Fibroblast of lung (primary cell): ENCODE measurements around the gene PLEKHA8. TPM values are rescaled to one million over a fixed set of nuclear protein-coding genes. Genes with fewer than 3 reads are reported as not detected.

ENCODE experiments used
- DNase-seq, 2 donors: peaks; one replicate each; pipeline versions ENCODE4 v3.0.0 to v3.0.0-alpha.2; 2010; ENCODE audit warnings: low read depth in 2 of 2
- H2AFZ ChIP-seq: 2 replicates; pipeline ENCODE4 v1.5.1; 2012; ENCODE audit warnings: low read length, control low read depth, inconsistent platforms
- H3K27ac ChIP-seq: 2 replicates; pipeline ENCODE4 v1.5.1; 2011; ENCODE audit warnings: low read length, control low read depth; ENCODE audit not compliant: insufficient read depth
- H3K27me3 ChIP-seq: 2 replicates; pipeline ENCODE4 v1.5.1; 2011; ENCODE audit warnings: mild to moderate bottlenecking, low read length; ENCODE audit not compliant: control insufficient read depth, insufficient read depth
- H3K36me3 ChIP-seq: 2 replicates; pipeline ENCODE4 v1.5.1; 2011; ENCODE audit warnings: low read length; ENCODE audit not compliant: control insufficient read depth, insufficient read depth
- H3K4me1 ChIP-seq: 2 replicates; pipeline ENCODE4 v1.5.1; 2011; ENCODE audit warnings: low read length; ENCODE audit not compliant: control insufficient read depth, insufficient read depth; ENCODE audit errors: extremely low read depth
- H3K4me2 ChIP-seq: 2 replicates; pipeline ENCODE4 v1.5.1; 2011; ENCODE audit warnings: low read length, control low read depth; ENCODE audit not compliant: insufficient read depth; ENCODE audit errors: extremely low read depth
- H3K4me3 ChIP-seq, 4 experiments: fragments of 200-600 bp in 1 of 4; sonication (generic) in 1 of 4; replicated peaks in 1 of 4; 2 replicates each; pipeline ENCODE4 v1.5.1; 2011 to 2016; ENCODE audit warnings: low read length in 4 of 4, low read depth in 3 of 4, mild to moderate bottlenecking in 3 of 4, control low read depth in 2 of 4, inconsistent platforms in 1 of 4, mixed read lengths in 1 of 4; ENCODE audit not compliant: insufficient read depth in 1 of 4; ENCODE audit errors: control extremely low read depth in 1 of 4
- H3K79me2 ChIP-seq: 2 replicates; pipeline ENCODE4 v1.5.1; 2012; ENCODE audit warnings: mild to moderate bottlenecking, low read length, inconsistent platforms; ENCODE audit not compliant: control insufficient read depth, insufficient read depth
- H3K9ac ChIP-seq: 2 replicates; pipeline ENCODE4 v1.5.1; 2011; ENCODE audit warnings: mild to moderate bottlenecking, low read length, control low read depth; ENCODE audit not compliant: insufficient read depth
- H3K9me3 ChIP-seq: 2 replicates; pipeline ENCODE4 v1.5.1; 2012; ENCODE audit warnings: low read depth, low read length; ENCODE audit not compliant: control insufficient read depth, insufficient read depth
- H4K20me1 ChIP-seq: 2 replicates; pipeline ENCODE4 v1.5.1; 2011; ENCODE audit warnings: low read length; ENCODE audit not compliant: control insufficient read depth, insufficient read depth; ENCODE audit errors: extremely low read depth
- EZH2 ChIP-seq: IDR thresholded peaks from 2 replicates; pipeline ENCODE4 v1.5.1; 2012; ENCODE audit warnings: low read length, control low read depth, mild to moderate bottlenecking; ENCODE audit errors: missing control alignments
- polyA plus RNA-seq, 2 donors: library from polyadenylated mRNA; depleted of rRNA in 1 of 2; stranded (reverse) in 1 of 2; unstranded in 1 of 2; fragments of >200 nt; gene quantifications; 2 replicates each; pipeline ENCODE4 v1.2.1, GENCODE V29; 2011 to 2012; ENCODE audit warnings: missing spikeins in 1 of 2
- total RNA-seq: library from RNA; depleted of rRNA; stranded (reverse); fragments of >200 nt; gene quantifications from 2 replicates; pipeline ENCODE4 v1.2.1, GENCODE V29; 2014
- TF ChIP-seq, protein P1 (sequence below), 2 donors: IDR thresholded peaks in 1 of 2; conservative IDR thresholded peaks in 1 of 2; 1 replicate in 1 of 2; 2 replicates in 1 of 2; pipeline ENCODE4 v1.5.1; 2011 to 2012; ENCODE audit warnings: low read length in 2 of 2, control low read depth in 1 of 2, inconsistent platforms in 1 of 2, low read depth in 1 of 2, mild to moderate bottlenecking in 1 of 2

Gene PLEKHA8
- total and polyA plus RNA-seq, 2 donors (not counting 1 experiment from before 2014, with no cell fraction given) = 9.5 to 15.5 TPM

DNA sequence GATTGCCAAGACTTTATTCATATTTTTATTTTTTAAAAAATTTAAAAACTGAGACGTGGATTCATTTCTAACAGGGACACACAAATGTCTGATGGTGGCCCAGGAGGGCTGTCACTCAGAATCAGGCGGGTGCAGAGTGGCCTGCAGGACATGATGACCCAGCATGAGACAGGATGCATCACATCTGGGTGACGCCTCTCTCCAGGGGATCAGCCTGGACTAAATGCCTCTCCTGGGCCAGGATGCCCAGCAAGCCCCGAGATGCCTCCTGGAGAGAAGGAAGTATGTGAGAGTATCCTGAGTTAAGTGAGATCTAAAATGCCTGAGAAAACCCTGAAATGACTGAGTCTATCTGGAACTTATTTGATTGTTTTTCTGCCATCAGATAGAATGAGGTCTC is 89.7 kb downstream of the PLEKHA8 start:
- no peaks in the 10 kb centered on the region for H3K27me3 ChIP-seq
- TF ChIP-seq, protein P1, sequence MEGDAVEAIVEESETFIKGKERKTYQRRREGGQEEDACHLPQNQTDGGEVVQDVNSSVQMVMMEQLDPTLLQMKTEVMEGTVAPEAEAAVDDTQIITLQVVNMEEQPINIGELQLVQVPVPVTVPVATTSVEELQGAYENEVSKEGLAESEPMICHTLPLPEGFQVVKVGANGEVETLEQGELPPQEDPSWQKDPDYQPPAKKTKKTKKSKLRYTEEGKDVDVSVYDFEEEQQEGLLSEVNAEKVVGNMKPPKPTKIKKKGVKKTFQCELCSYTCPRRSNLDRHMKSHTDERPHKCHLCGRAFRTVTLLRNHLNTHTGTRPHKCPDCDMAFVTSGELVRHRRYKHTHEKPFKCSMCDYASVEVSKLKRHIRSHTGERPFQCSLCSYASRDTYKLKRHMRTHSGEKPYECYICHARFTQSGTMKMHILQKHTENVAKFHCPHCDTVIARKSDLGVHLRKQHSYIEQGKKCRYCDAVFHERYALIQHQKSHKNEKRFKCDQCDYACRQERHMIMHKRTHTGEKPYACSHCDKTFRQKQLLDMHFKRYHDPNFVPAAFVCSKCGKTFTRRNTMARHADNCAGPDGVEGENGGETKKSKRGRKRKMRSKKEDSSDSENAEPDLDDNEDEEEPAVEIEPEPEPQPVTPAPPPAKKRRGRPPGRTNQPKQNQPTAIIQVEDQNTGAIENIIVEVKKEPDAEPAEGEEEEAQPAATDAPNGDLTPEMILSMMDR (conservative IDR thresholded peaks at IDR 0.05 in 1 of 2, IDR thresholded peaks at IDR 0.05 in 1 of 2; ENCODE audit: low read depth in 1 of 2, low read length in 2 of 2) = no peak
- no peak for TF ChIP-seq EZH2

GRCh38 chr7:30119890-30120577 is 91.8 kb downstream of the PLEKHA8 start:
- no peaks in the 10 kb centered on the region for H3K4me1 ChIP-seq
- no peak overlapping the region for H3K4me3 ChIP-seq
- no peaks in the 10 kb centered on the region for H3K79me2 ChIP-seq
- H3K27me3 ChIP-seq = no peaks in the 10 kb centered on the region
- H3K9me3 ChIP-seq = peaks cover 2% of the 10 kb centered on the region
- H3K4me2 ChIP-seq = no peak overlapping the region
- no peaks in the 10 kb centered on the region for H4K20me1 ChIP-seq
- no peak for TF ChIP-seq EZH2
- TF ChIP-seq, protein P1 (conservative IDR thresholded peaks at IDR 0.05 in 1 of 2, IDR thresholded peaks at IDR 0.05 in 1 of 2; ENCODE audit: low read depth in 1 of 2, low read length in 2 of 2) = no peak
- no peak overlapping the region for H2AFZ ChIP-seq
- DNase-seq = no peak
- H3K27ac ChIP-seq = no peak overlapping the region
- H3K36me3 ChIP-seq = no peaks in the 10 kb centered on the region
- no peak overlapping the region for H3K9ac ChIP-seq

More for the DNA sequence above, 89.7 kb downstream of the PLEKHA8 start:
- no peaks in the 10 kb centered on the region for H3K4me1 ChIP-seq
- no peak overlapping the region for H3K9ac ChIP-seq
- H3K9me3 ChIP-seq = peaks cover 2% of the 10 kb centered on the region
- H3K4me3 ChIP-seq = no peak overlapping the region
- DNase-seq = no peak
- H3K79me2 ChIP-seq = no peaks in the 10 kb centered on the region
- H2AFZ ChIP-seq = no peak overlapping the region
- H3K4me2 ChIP-seq = no peak overlapping the region
- H4K20me1 ChIP-seq = no peaks in the 10 kb centered on the region
- no peaks in the 10 kb centered on the region for H3K36me3 ChIP-seq
- H3K27ac ChIP-seq = no peak overlapping the region

GRCh38 chr7:30133736-30134610 is 105.8 kb downstream of the PLEKHA8 start:
- TF ChIP-seq, protein P1 (conservative IDR thresholded peaks at IDR 0.05 in 1 of 2, IDR thresholded peaks at IDR 0.05 in 1 of 2; ENCODE audit: low read depth in 1 of 2, low read length in 2 of 2) = no peak
- no peak for TF ChIP-seq EZH2
- DNase-seq = no peak
- no peaks in the 10 kb centered on the region for H3K9me3 ChIP-seq
- peak overlapping the region; percentile 92 for H3K4me2 ChIP-seq
- peak overlapping the region; percentile 74 for H2AFZ ChIP-seq
- no peak overlapping the region for H3K27ac ChIP-seq
- H3K4me1 ChIP-seq = no peaks in the 10 kb centered on the region
- no peaks in the 10 kb centered on the region for H3K79me2 ChIP-seq
- H4K20me1 ChIP-seq = no peaks in the 10 kb centered on the region
- H3K9ac ChIP-seq = no peak overlapping the region
- no peaks in the 10 kb centered on the region for H3K27me3 ChIP-seq
- H3K4me3 ChIP-seq = peak overlapping the region; percentile 46 to 72 (median 57)
- H3K36me3 ChIP-seq = no peaks in the 10 kb centered on the region
